ENCODE results near the gene CLSTN3.
A peak's percentile ranks its signal among the peaks of the same experiment; 100 is the strongest.

Gene CLSTN3

GRCh38 chr12:7142809-7143465 lies 12.8 kb downstream of the CLSTN3 start:
- no peak for DNase-seq (ENCODE audit: low spot score)
- Mint-ChIP-seq H3K36me3 (ENCODE audit: low read depth) (peaks cover 62% of the 10 kb centered on the region), H3K27me3 (ENCODE audit: low read depth) (no peaks in the 10 kb centered on the region), H3K4me1 (ENCODE audit: low read depth) (peaks cover 8% of the 10 kb centered on the region), H3K9me3 (no peaks in the 10 kb centered on the region), H3K4me3 (no peak overlapping the region), H3K27ac (peak overlapping the region; percentile 13)

GRCh38 chr12:7143564-7143963 lies 13.4 kb downstream of the CLSTN3 start:
- H3K27me3 Mint-ChIP-seq (ENCODE audit: low read depth): no peaks in the 10 kb centered on the region
- H3K9me3 Mint-ChIP-seq: no peaks in the 10 kb centered on the region
- H3K4me1 Mint-ChIP-seq (ENCODE audit: low read depth): peaks cover 9% of the 10 kb centered on the region
- no peak for DNase-seq (ENCODE audit: low spot score)
- no peak overlapping the region for H3K27ac Mint-ChIP-seq
- H3K36me3 Mint-ChIP-seq (ENCODE audit: low read depth): peaks cover 62% of the 10 kb centered on the region
- no peak overlapping the region for H3K4me3 Mint-ChIP-seq

- peaks cover 9% of the 10 kb centered on the region for H3K4me1 Mint-ChIP-seq (ENCODE audit: low read depth)
- H3K36me3 Mint-ChIP-seq (ENCODE audit: low read depth): peaks cover 62% of the 10 kb centered on the region
- no peak overlapping the region for H3K4me3 Mint-ChIP-seq
- no peak overlapping the region for H3K27ac Mint-ChIP-seq
- no peaks in the 10 kb centered on the region for H3K27me3 Mint-ChIP-seq (ENCODE audit: low read depth)
- no peak for DNase-seq (ENCODE audit: low spot score)
- H3K9me3 Mint-ChIP-seq: no peaks in the 10 kb centered on the region
These were observed 14.4 kb downstream of the CLSTN3 start for GRCh38 chr12:7144414-7145120.

GRCh38 chr12:7145671-7146070 lies 15.5 kb downstream of the CLSTN3 start:
- no peaks in the 10 kb centered on the region for H3K9me3 Mint-ChIP-seq
- no peaks in the 10 kb centered on the region for H3K27me3 Mint-ChIP-seq (ENCODE audit: low read depth)
- DNase-seq (ENCODE audit: low spot score): no peak
- peaks cover 9% of the 10 kb centered on the region for H3K4me1 Mint-ChIP-seq (ENCODE audit: low read depth)
- peaks cover 64% of the 10 kb centered on the region for H3K36me3 Mint-ChIP-seq (ENCODE audit: low read depth)
- H3K27ac Mint-ChIP-seq: no peak overlapping the region
- H3K4me3 Mint-ChIP-seq: no peak overlapping the region

GRCh38 chr12:7146228-7146627 lies 16.1 kb downstream of the CLSTN3 start:
- Mint-ChIP-seq H3K27me3 (ENCODE audit: low read depth) (no peaks in the 10 kb centered on the region), H3K36me3 (ENCODE audit: low read depth) (peaks cover 60% of the 10 kb centered on the region), H3K4me3 (no peak overlapping the region), H3K9me3 (no peaks in the 10 kb centered on the region), H3K4me1 (ENCODE audit: low read depth) (peaks cover 9% of the 10 kb centered on the region), H3K27ac (no peak overlapping the region)
- no peak for DNase-seq (ENCODE audit: low spot score)

GRCh38 chr12:7146906-7147305 lies 16.7 kb downstream of the CLSTN3 start:
- Mint-ChIP-seq H3K9me3 (no peaks in the 10 kb centered on the region), H3K27me3 (ENCODE audit: low read depth) (no peaks in the 10 kb centered on the region), H3K4me1 (ENCODE audit: low read depth) (peaks cover 6% of the 10 kb centered on the region), H3K27ac (no peak overlapping the region), H3K36me3 (ENCODE audit: low read depth) (peaks cover 53% of the 10 kb centered on the region), H3K4me3 (no peak overlapping the region)
- no peak for DNase-seq (ENCODE audit: low spot score)

- Mint-ChIP-seq H3K4me3 (no peak overlapping the region), H3K27ac (no peak overlapping the region), H3K4me1 (ENCODE audit: low read depth) (peaks cover 3% of the 10 kb centered on the region), H3K27me3 (ENCODE audit: low read depth) (no peaks in the 10 kb centered on the region), H3K36me3 (ENCODE audit: low read depth) (peaks cover 52% of the 10 kb centered on the region), H3K9me3 (no peaks in the 10 kb centered on the region)
- no peak for DNase-seq (ENCODE audit: low spot score)
These were observed 20.2 kb downstream of the CLSTN3 start for GRCh38 chr12:7150356-7150755.

GRCh38 chr12:7150841-7151240 lies 20.7 kb downstream of the CLSTN3 start:
- no peak overlapping the region for H3K4me3 Mint-ChIP-seq
- peaks cover 48% of the 10 kb centered on the region for H3K36me3 Mint-ChIP-seq (ENCODE audit: low read depth)
- H3K9me3 Mint-ChIP-seq: no peaks in the 10 kb centered on the region
- peaks cover 3% of the 10 kb centered on the region for H3K4me1 Mint-ChIP-seq (ENCODE audit: low read depth)
- DNase-seq (ENCODE audit: low spot score): no peak
- no peak overlapping the region for H3K27ac Mint-ChIP-seq
- no peaks in the 10 kb centered on the region for H3K27me3 Mint-ChIP-seq (ENCODE audit: low read depth)

GRCh38 chr12:7151532-7151931 lies 21.4 kb downstream of the CLSTN3 start:
- Mint-ChIP-seq H3K9me3 (no peaks in the 10 kb centered on the region), H3K27ac (no peak overlapping the region), H3K27me3 (ENCODE audit: low read depth) (no peaks in the 10 kb centered on the region), H3K36me3 (ENCODE audit: low read depth) (peaks cover 43% of the 10 kb centered on the region), H3K4me3 (no peak overlapping the region), H3K4me1 (ENCODE audit: low read depth) (peaks cover 2% of the 10 kb centered on the region)
- DNase-seq (ENCODE audit: low spot score): no peak

- DNase-seq (ENCODE audit: low spot score): no peak
- H3K4me1 Mint-ChIP-seq (ENCODE audit: low read depth): peaks cover 1% of the 10 kb centered on the region
- H3K27ac Mint-ChIP-seq: no peak overlapping the region
- H3K9me3 Mint-ChIP-seq: no peaks in the 10 kb centered on the region
- H3K36me3 Mint-ChIP-seq (ENCODE audit: low read depth): peaks cover 48% of the 10 kb centered on the region
- H3K27me3 Mint-ChIP-seq (ENCODE audit: low read depth): no peaks in the 10 kb centered on the region
- H3K4me3 Mint-ChIP-seq: no peak overlapping the region
These were observed 22.6 kb downstream of the CLSTN3 start for GRCh38 chr12:7152818-7153217.

GRCh38 chr12:7154042-7154441 lies 23.9 kb downstream of the CLSTN3 start:
- Mint-ChIP-seq H3K36me3 (ENCODE audit: low read depth) (peaks cover 36% of the 10 kb centered on the region), H3K27me3 (ENCODE audit: low read depth) (no peaks in the 10 kb centered on the region), H3K4me1 (ENCODE audit: low read depth) (no peaks in the 10 kb centered on the region), H3K4me3 (no peak overlapping the region), H3K27ac (no peak overlapping the region), H3K9me3 (no peaks in the 10 kb centered on the region)
- no peak for DNase-seq (ENCODE audit: low spot score)

- Mint-ChIP-seq H3K27me3 (ENCODE audit: low read depth) (no peaks in the 10 kb centered on the region), H3K4me3 (no peak overlapping the region), H3K36me3 (ENCODE audit: low read depth) (peaks cover 31% of the 10 kb centered on the region), H3K4me1 (ENCODE audit: low read depth) (no peaks in the 10 kb centered on the region), H3K27ac (no peak overlapping the region), H3K9me3 (no peaks in the 10 kb centered on the region)
- DNase-seq (ENCODE audit: low spot score): no peak
These were observed 24.8 kb downstream of the CLSTN3 start for GRCh38 chr12:7154901-7155470.

GRCh38 chr12:7155471-7156034 lies 25.4 kb downstream of the CLSTN3 start:
- Mint-ChIP-seq H3K9me3 (no peaks in the 10 kb centered on the region), H3K4me3 (no peak overlapping the region), H3K36me3 (ENCODE audit: low read depth) (peaks cover 26% of the 10 kb centered on the region), H3K27me3 (ENCODE audit: low read depth) (no peaks in the 10 kb centered on the region), H3K4me1 (ENCODE audit: low read depth) (no peaks in the 10 kb centered on the region), H3K27ac (no peak overlapping the region)
- no peak for DNase-seq (ENCODE audit: low spot score)

Data from T-helper 2 cell treated with Interferon-gamma antibody and Interleukin-4, amounts not matched to agents 5 μg/mL and 100 μg/mL, for 36 hours (primary cell).